GM21737 (cell line): Measurements from ENCODE around the gene SNRNP70.
"Not testable (repeated sequence)": the region's sequence is repeated elsewhere in the genome, so short reads cannot be mapped to it uniquely, and the experiment has no call there.

Experiments
- ATAC-seq: cut with Tn5 transposase; IDR thresholded peaks from one replicate; pipeline ENCODE4 v1.9.1; 2021; ENCODE audit warnings: mild to moderate bottlenecking, moderate library complexity; ENCODE audit not compliant: unreplicated experiment

Gene SNRNP70

DNA sequence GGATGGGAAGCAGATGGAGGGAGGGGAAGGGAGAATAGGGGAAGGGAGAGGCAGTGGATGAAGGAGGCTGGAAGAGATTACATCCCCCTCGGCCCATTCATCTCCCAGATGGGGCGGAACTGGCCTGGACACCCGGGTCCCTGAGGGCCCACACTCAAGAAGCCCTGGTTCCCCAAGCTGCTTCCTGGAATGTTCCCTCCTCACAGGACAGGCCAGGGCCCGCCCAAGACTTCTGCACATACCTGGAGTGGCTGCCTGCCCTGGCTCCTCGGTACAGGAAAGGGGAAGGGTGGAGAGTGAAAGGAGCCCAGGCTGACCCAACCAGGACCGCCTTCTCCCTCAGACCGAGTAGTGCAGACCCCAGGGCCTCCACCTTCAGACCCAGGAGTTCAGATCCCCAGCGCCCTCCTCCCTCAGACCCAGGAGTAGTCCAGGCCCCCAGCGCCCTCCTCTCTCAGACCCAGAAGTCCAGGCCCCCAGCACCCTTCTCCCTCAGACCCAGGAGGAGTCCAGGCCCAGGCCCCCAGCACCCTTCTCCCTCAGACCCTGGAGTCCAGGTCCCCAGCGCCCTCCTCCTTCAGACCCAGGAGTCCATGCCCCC lies 21.1 kb upstream of the SNRNP70 start:
- no peak for ATAC-seq

- ATAC-seq = no peak
These were observed 20.3 kb upstream of the SNRNP70 start, which contains the start of gene NTF4 for GRCh38 chr19:49064768-49065611. TSS of gene NTF4 (minus strand) at chr19:49064818. CDS start at chr19:49061997, 2,821 bp downstream.

- ATAC-seq = no peak
These were observed 19.2 kb upstream of the SNRNP70 start for GRCh38 chr19:49065905-49066512.

GRCh38 chr19:49067554-49067953 lies 17.7 kb upstream of the SNRNP70 start:
- no peak for ATAC-seq

DNA sequence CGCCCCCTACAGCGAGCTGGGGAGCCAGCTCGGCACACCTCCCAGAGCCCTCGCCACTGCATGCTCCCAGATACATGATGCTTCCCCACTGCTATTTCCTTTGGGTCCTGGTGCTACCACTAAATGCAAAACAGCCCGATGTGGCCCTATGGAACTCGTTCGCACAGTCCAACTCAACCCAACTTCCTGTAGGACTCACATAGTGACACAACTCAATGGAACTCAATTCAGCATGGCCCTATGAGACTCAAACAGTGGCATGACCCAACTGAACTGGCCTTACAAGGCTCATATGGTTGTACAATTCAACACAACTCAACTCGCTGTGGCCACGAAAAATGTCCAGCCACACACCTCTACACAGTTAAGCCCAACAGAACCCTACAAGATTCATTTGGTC lies 16.2 kb upstream of the SNRNP70 start:
- ATAC-seq = no peak

DNA sequence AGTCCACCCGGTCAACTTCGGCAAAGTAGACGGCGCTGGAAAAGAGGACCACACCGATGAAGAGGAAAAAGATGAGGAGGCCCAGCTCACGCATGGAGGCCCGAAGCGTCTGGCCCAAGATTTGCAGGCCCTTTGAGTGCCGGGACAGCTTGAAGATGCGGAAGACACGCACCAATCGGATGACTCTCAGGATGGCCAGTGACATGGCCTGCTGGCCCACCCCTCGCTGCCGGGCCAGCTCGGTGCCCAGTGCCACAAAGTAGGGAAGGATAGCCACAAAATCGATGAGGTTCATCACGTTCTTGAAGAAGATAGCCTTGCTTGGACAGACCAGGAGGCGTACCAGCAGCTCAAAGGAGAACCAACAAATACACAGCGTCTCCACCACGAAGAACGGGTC lies 14.8 kb upstream of the SNRNP70 start:
- no peak for ATAC-seq

DNA sequence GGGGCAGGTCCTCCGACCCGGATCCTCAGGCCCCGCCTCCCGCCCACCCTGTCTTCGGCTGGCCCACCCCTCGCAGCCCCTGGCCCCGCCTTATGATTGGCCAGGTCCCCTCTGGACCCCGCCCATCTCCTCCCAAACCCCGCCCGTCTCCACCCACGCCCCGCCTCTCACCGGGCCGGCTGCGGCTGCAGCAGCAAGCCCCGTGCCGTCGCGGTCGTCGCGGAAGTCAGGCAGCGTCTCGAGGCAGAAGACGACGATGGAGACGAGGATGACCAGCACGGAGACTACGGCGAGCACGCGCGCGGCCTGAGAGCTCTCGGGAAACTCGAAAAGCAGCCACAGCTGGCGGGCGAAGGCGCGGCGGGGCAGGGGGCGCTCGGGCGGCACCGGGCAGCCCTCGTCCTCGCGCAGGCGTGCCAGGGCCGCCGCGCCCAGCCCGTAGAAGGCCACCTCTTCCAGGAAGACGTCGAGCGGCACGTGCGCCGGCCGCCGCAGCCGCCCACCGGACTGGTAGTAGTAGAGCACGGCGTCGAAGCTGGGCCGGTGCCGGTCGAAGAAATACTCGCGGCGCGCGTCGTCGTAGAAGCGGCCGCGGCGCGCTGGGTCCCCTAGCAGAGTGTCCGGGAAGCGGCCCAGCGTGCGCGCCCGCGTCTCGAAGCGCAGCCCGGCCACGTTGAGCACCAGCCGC lies 13.2 kb upstream of the SNRNP70 start:
- ATAC-seq = no peak

DNA sequence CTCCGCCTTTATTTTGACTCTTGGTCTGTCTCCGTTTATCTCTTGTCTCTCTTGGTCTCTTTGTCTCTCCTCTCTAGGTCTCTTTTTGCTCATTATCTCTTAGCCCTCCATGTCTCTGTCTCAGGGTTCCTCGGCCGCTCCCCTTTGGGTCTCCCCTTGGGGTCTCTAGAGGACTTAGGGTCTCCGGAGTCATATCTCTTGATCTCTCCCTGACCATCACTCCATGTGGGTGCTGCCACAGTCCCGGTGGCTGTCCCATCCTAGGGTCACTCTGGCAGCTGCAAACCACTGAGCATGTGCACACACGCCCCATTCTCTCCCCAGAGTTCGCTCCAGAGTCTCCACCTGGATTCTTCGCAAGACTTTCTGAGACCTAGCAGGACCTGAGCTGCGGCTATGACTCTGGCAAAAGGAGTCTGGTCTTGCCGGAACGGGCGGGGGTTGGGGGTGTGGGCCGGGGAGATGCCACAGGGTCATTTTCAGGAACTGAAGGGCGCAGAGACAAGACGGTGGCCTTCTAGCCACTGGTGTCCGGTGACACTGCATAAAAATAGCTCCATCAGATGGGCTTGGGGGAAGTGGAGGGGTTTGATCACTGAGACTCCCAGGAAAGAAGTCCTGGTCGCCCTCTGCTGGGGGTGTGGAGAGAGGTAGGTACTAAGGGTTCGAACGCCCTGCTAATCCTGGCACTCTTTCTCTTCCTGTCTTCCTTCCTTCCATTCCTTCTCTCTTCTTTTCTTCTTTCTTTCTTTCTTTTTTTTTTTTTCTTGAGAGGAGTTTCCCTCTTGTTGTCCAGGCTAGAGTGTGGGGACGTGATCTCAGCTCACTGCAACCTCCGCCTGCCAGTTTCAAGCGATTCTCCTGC lies 11.5 kb upstream of the SNRNP70 start:
- ATAC-seq = no peak

DNA sequence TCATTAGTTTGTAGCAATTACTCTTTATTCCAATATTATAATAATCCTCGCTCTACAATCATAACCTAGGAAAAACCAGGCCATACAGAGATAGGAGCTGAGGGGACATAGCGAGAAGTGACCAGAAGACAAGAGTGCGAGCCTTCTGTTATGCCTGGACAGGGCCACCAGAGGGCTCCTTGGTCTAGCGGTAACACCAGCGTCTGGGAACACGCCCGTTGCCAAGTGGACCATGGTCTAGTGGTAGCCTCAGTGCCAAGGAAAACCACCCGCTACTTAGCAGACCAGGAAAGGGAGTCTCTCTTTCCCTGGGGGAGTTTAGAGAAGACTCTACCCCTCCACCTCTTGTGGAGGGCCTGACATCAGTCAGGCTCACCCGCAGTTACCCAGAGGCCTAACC lies 10.4 kb upstream of the SNRNP70 start:
- not testable (repeated sequence) for ATAC-seq

DNA sequence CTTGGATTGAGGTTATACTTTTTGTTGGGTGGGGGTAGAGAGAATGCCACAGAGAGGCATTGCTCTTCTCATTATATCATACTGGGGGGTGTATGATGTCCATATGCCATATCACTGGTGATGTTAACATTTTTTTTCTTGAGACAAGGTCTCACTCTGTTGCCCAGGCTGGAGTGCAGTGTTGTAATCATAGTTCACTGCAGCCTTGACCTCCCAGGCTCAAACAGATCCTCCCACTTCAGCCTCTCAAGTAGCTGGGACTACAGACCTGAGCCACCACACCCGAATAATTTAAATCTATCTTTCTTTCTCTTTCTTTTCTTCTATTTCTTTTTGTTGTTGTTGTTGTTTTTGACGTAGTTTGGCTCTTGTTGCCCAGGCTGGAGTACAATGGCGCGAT lies 4.9 kb upstream of the SNRNP70 start:
- no peak for ATAC-seq

DNA sequence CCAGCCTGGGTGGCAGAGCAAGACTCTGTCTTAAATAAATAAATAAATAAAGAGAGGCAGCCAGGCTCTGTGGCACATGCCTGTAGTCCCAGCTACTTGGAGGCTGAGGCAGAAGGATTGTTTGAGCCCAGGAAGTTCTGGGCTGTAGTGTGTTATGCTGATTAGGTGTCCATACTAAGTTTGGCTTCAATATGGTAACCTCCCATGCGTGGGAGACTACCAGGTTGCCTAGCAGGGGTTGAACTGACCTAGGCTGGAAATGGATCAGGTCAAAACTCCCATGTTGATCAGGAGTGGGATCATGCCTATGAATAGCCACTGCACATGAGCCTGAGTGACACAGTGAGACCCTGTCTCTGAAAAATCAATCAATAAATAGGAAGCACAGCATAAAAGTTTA lies 4.0 kb upstream of the SNRNP70 start:
- no peak for ATAC-seq

DNA sequence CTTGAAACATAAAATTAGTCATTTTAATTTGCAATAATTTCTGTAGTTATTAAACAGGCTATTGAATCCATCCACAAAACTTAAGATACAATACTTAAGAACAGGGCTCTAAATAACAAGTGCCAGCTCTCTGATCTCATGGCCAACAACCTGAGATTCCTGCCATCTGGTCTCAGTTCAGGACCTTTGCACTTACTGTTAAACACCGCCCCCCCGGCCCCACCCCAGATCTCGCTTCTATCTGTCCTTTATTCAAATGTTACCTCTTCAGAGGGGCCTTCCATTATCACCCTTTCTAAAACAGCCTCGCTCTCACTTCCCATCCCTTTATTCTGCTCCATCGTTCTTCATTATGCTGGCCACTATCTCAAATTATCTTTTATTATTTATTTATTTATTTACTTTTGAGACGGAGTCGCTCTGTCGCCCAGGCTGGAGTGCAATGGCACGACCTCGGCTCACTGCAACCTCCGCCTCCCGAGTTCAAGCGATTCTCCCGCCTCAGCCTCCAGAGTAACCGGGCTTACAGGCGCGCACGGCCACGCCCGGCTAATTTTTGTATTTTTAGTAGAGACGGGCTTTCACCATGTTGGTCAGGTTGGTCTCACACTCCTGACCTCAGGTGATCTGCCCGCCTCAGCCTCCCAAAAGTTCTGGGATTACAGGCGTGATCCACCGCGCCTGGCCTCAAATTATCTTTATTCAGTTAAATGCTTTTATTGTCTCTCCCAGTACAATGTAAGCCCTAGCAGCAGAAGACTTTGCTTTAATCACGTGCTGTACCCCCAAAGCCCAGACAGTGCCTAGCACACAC lies 838 bp upstream of the SNRNP70 start:
- no peak for ATAC-seq

GRCh38 chr19:49085868-49086232 lies 599 bp downstream of the SNRNP70 start:
- ATAC-seq = no peak

DNA sequence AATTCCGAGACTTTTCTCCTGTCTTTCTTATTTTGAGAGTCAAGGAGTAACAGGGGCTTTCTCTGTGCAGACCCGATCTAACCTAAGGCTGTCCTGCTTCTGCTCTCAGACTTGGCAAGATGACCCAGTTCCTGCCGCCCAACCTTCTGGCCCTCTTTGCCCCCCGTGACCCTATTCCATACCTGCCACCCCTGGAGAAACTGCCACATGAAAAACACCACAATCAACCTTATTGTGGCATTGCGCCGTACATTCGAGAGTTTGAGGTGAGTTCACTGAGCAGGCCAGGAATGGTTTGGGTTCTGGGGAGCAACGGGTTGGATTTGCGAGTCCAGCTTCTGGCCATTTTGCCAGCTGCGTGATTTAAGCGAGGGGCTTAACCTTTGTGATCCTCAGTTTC lies 1.0 kb downstream of the SNRNP70 start:
- no peak for ATAC-seq

GRCh38 chr19:49091391-49092038 lies 6.3 kb downstream of the SNRNP70 start:
- ATAC-seq = no peak

DNA sequence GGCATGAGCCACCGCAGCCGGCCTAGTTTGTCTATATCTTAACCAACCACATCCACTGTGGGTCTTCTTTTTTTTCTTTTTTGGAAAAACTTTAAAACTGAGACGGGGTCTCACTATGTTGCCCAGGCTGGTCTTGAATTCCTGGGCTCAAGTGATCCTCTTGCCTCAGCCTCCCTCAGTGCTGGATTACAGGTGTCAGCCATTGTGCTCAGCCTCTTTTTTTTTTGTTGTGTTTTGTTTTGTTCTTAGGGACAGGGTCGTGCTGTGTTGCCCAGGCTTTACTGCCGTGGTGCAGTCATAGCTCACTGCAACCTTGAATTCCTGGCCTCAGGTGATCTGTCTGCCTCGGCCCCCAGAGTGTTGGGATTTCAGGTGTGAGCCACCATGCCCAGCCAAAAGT lies 7.4 kb downstream of the SNRNP70 start:
- no peak for ATAC-seq

GRCh38 chr19:49094505-49095482 lies 9.5 kb downstream of the SNRNP70 start:
- no peak for ATAC-seq
